GM21515 (cell line): ENCODE measurements around the gene CWC27.

Source experiments
- ATAC-seq: cut with Tn5 transposase; IDR thresholded peaks from one replicate; pipeline ENCODE4 v1.9.1; 2021; ENCODE audit not compliant: unreplicated experiment

The CWC27 gene

DNA sequence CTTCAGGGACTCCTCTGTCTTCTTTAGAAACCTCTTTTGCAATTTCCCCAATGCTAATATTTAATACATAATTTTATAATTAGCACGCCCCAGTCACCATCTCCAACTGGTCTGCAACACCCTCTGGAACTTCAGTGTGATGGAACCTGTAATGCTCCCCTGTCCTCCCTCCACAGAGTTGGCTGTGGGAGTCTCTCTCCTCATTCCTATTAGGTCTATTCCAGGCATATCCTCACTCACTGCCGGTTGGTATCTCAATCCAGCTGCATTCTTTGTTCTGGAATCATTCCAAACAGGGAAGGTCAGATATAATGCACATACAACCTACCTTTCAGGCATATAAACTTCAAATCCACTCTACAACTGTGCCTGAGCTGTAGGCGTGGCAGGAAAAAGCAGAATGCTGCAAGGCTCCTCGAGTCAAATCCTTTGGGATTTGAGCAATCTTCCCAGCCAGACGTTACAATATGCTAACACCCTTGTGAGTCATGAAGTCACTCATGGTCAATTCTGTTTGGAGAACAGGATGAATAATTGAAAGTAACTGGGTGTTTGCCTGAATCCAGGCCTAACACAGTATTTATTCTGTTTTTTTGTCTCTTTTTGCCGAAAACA lies 293.8 kb downstream of the CWC27 start:
- ATAC-seq: no peak

DNA sequence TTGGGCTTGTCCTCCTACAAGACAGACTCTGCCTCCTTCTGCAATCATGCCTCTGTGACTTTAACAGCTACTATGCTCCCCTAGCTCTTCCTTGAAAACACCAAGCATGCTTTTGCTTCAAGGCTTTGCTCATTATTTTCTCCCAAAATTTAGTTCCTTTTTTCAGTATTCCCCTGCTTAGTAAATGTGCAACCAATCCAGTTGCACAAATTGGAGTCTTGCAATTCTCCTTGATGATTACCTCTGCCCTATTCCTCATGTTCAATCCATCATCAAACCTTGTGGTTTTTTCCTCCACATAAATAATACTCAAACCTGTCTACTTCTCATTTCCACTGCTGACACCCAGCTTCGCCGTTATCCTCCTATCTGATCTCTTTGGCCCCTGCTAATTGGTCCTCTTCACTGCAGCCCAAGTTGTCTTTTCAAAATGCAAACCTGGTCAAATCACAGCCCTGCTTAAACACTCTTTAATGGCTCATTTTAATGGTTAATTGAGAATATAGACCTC lies 296.3 kb downstream of the CWC27 start:
- no peak for ATAC-seq

DNA sequence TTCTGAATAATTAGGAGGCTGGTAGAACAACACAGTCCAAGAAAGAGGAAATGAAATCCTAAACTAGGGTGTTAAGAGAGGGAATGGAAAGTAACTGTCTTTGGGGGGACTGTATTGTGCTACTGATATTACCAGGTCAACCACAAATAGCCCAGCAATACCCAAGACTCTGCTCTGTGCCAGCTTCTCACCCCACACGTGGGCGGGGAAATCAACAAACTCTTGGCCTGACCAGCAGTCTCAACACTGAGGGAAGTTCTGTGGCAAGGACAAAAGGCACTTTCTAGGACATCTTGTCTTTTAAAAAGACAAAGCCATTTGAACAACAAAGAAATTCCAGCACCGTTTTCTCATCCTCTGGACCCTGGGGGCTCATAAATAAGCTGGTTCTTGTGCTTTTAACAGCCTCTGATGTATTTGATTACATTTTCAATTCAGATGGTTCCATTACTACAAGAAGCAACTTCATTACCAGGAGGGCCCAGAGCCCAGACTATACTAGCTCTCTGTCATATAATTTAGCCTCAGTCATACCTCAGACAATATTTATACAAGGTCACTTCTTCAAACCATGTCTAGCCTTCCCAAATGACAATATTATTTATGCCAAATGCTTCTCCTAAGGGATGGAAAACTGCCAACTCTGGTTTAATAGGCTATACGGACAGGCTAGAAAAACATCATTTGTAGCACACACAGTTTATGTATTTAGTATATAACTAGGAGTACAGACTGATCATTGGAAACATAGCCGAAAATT lies 297.8 kb downstream of the CWC27 start:
- peak; percentile 72 for ATAC-seq

DNA sequence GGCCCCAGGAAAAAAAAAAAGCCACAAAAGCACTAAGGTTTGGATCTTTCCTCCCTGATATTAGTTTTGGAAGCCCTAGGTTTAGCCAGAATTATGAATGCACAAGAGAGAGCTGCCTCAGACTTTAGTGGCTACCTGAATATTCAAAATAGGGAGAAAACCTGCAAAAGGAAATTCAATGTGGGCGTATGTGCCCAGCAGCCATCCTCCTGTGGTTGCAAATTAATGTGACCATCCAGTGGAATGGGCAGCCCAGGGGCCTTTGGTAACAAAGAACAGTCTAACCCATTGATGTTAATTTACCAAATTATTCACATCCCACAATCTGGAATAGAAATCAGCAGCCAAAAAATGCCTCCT lies 298.4 kb downstream of the CWC27 start:
- no peak for ATAC-seq
